Stimulated activated naive CD8-positive, alpha-beta T cell treated with anti-CD3 and anti-CD28 coated beads, Interleukin-15, Interleukin-2, amounts not matched to agents 100 ng/mL and 50 ng/mL, for 24 hours (primary cell): ENCODE results near the gene NOL9.

Source experiments
- H3K27ac Mint-ChIP-seq: one replicate; pipeline ENCODE4 v1.8.0; 2021; ENCODE audit warnings: mild to moderate bottlenecking, mixed read lengths
- H3K27me3 Mint-ChIP-seq: one replicate; pipeline ENCODE4 v1.8.0; 2021; ENCODE audit warnings: mixed read lengths
- H3K36me3 Mint-ChIP-seq: one replicate; pipeline ENCODE4 v1.8.0; 2021; ENCODE audit warnings: low read depth, mixed read lengths
- H3K4me1 Mint-ChIP-seq: one replicate; pipeline ENCODE4 v1.8.0; 2021; ENCODE audit warnings: low read depth, mixed read lengths
- H3K4me3 Mint-ChIP-seq: one replicate; pipeline ENCODE4 v1.8.0; 2021; ENCODE audit warnings: mild to moderate bottlenecking, mixed read lengths
- H3K9me3 Mint-ChIP-seq: one replicate; pipeline ENCODE4 v1.8.0; 2021; ENCODE audit warnings: mixed read lengths

Gene NOL9

GRCh38 chr1:6509919-6510291 lies 44.4 kb downstream of the NOL9 start:
- no peak overlapping the region for H3K27ac Mint-ChIP-seq
- H3K4me3 Mint-ChIP-seq, result no peak overlapping the region
- no peaks in the 10 kb centered on the region for H3K9me3 Mint-ChIP-seq
- H3K27me3 Mint-ChIP-seq, result no peaks in the 10 kb centered on the region
- H3K36me3 Mint-ChIP-seq, result no peaks in the 10 kb centered on the region
- no peaks in the 10 kb centered on the region for H3K4me1 Mint-ChIP-seq

- no peaks in the 10 kb centered on the region for H3K9me3 Mint-ChIP-seq
- H3K27ac Mint-ChIP-seq, result no peak overlapping the region
- H3K36me3 Mint-ChIP-seq, result no peaks in the 10 kb centered on the region
- no peaks in the 10 kb centered on the region for H3K27me3 Mint-ChIP-seq
- H3K4me3 Mint-ChIP-seq, result no peak overlapping the region
- no peaks in the 10 kb centered on the region for H3K4me1 Mint-ChIP-seq
These were observed 44.9 kb downstream of the NOL9 start for GRCh38 chr1:6509220-6509918.

DNA sequence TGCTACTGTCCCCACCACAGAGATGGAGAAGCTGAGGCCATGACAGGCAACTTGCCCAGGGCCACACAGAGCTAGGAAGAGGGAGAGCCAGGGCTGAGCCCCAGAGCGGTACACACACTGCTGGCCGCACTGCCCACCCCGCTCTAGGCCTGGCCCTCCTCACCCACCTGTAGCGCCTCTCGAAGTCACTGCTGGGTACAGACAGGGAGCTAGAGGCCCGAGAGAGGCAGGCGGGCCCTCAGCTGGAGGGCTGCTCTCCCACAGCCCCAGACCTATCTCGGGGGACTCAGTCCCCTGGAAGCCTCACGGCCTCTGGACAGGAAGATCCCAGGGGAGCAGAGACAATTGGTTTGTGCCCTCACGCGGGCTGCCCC lies 45.5 kb downstream of the NOL9 start:
- Mint-ChIP-seq H3K27ac (no peak overlapping the region), H3K4me3 (no peak overlapping the region), H3K4me1 (no peaks in the 10 kb centered on the region), H3K27me3 (no peaks in the 10 kb centered on the region), H3K36me3 (no peaks in the 10 kb centered on the region), H3K9me3 (no peaks in the 10 kb centered on the region)

DNA sequence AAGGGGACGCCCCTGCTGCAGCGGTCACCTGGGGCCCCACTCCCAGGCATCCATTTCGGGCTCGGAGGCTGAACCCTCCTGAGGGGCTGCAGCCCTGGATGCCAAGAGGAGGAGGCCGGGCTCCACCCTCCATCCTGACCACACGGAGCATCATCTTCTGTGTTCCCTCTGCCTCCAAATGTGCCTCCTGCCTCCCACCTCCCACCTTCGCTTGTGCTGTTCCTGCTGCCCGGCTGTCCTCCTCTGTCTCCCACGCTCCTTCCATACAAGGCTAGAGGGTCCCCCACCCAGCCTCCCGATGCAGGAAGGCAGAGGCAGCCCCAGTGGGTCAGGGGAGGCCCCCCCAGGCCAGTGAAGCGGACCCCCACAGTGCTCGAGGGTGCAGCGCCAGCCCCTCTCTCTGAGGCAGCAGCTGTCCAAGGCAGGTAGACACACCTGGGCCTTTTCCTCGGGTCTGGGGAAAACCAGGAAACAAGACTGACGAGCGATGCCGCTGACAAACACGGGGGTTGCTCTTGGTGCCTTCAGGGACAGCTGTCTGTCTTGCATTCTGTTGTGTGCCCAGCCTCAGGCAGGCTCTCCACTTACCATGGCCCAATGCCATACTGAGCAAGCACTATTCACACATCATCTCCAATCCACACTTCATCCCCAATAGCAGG lies 46.0 kb downstream of the NOL9 start:
- no peak overlapping the region for H3K4me3 Mint-ChIP-seq
- H3K27me3 Mint-ChIP-seq, result no peaks in the 10 kb centered on the region
- no peak overlapping the region for H3K27ac Mint-ChIP-seq
- H3K36me3 Mint-ChIP-seq, result no peaks in the 10 kb centered on the region
- H3K9me3 Mint-ChIP-seq, result no peaks in the 10 kb centered on the region
- H3K4me1 Mint-ChIP-seq, result no peaks in the 10 kb centered on the region

- Mint-ChIP-seq H3K4me1 (no peaks in the 10 kb centered on the region), H3K36me3 (no peaks in the 10 kb centered on the region), H3K4me3 (no peak overlapping the region), H3K27me3 (no peaks in the 10 kb centered on the region), H3K27ac (no peak overlapping the region), H3K9me3 (no peaks in the 10 kb centered on the region)
These were observed 46.8 kb downstream of the NOL9 start for GRCh38 chr1:6507461-6507911.

DNA sequence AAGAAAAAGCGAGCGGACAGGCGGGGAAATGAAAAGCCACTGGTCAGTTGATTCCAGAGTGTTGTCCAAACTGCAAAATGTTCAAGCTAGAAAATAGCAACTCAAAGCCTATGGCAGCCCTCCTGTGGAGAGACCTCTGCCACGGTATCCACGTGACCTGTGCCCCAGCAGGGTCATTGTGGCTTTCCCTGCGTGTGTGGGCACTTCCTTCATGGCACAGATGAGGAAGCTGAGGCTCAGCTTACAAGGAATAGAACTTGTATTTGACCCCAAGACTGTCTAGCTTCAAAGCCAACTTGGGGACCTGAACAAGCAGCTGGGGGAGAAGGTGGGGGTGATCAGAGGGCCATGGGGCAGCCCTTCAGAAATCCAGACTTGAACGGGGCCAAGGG lies 47.3 kb downstream of the NOL9 start:
- no peaks in the 10 kb centered on the region for H3K9me3 Mint-ChIP-seq
- H3K27me3 Mint-ChIP-seq, result no peaks in the 10 kb centered on the region
- H3K36me3 Mint-ChIP-seq, result no peaks in the 10 kb centered on the region
- no peaks in the 10 kb centered on the region for H3K4me1 Mint-ChIP-seq
- H3K27ac Mint-ChIP-seq, result no peak overlapping the region
- no peak overlapping the region for H3K4me3 Mint-ChIP-seq

DNA sequence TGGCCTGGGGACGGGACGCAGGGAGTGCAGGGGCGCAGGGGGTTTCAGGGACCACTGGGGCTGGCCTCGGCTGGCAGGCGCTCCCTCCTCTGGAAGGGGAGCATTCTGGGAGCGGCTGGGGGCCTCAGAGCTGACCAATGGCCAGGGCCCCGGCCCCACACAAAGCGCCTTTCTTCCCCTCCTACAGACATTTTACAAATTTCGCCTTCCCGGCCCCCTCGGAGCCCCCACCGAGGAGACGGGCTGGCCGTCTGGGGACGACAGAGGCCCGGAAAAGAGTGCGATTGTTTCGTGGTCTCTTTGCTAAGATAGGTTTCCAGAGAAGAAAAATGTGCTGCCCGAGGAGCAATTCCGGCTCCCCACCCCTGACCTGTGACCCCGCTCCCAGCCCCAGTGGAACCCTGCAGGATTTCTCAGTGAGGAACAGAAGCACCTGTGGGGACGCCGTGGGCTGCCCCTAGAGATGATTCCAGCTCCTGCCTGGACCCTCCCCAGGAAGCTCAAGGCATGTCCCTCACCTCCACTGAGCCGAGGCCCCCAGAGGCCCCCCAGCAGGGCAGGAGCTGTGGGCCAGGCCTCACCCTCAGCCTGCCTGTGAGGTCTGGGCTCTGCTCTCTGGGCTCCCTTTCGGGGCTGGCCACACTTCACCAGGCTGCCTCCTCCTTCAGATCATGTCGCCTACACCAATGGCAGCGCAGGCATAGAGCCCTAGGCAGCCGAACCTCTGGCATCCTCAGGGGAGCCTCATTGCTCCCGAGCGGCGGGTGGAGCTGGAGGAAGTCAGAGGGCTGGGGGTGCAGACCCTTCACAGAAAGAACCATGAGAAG lies 47.9 kb downstream of the NOL9 start:
- H3K27ac Mint-ChIP-seq, result no peak overlapping the region
- no peaks in the 10 kb centered on the region for H3K36me3 Mint-ChIP-seq
- no peak overlapping the region for H3K4me3 Mint-ChIP-seq
- no peaks in the 10 kb centered on the region for H3K4me1 Mint-ChIP-seq
- H3K9me3 Mint-ChIP-seq, result no peaks in the 10 kb centered on the region
- H3K27me3 Mint-ChIP-seq, result no peaks in the 10 kb centered on the region

- Mint-ChIP-seq H3K4me1 (no peaks in the 10 kb centered on the region), H3K27me3 (no peaks in the 10 kb centered on the region), H3K9me3 (no peaks in the 10 kb centered on the region), H3K4me3 (no peak overlapping the region), H3K36me3 (no peaks in the 10 kb centered on the region), H3K27ac (no peak overlapping the region)
These were observed 48.7 kb downstream of the NOL9 start for GRCh38 chr1:6505367-6506209.

- H3K4me3 Mint-ChIP-seq, result no peak overlapping the region
These were observed 49.4 kb downstream of the NOL9 start for GRCh38 chr1:6504887-6505286.

GRCh38 chr1:6503884-6504602 lies 50.3 kb downstream of the NOL9 start:
- Mint-ChIP-seq H3K27ac (no peak overlapping the region), H3K27me3 (no peaks in the 10 kb centered on the region), H3K4me1 (no peaks in the 10 kb centered on the region), H3K9me3 (no peaks in the 10 kb centered on the region), H3K4me3 (no peak overlapping the region), H3K36me3 (no peaks in the 10 kb centered on the region)

More at GRCh38 chr1:6504887-6505286, 49.4 kb downstream of the NOL9 start:
- Mint-ChIP-seq H3K27me3 (no peaks in the 10 kb centered on the region), H3K9me3 (no peaks in the 10 kb centered on the region), H3K27ac (no peak overlapping the region), H3K4me1 (no peaks in the 10 kb centered on the region), H3K36me3 (no peaks in the 10 kb centered on the region)

DNA sequence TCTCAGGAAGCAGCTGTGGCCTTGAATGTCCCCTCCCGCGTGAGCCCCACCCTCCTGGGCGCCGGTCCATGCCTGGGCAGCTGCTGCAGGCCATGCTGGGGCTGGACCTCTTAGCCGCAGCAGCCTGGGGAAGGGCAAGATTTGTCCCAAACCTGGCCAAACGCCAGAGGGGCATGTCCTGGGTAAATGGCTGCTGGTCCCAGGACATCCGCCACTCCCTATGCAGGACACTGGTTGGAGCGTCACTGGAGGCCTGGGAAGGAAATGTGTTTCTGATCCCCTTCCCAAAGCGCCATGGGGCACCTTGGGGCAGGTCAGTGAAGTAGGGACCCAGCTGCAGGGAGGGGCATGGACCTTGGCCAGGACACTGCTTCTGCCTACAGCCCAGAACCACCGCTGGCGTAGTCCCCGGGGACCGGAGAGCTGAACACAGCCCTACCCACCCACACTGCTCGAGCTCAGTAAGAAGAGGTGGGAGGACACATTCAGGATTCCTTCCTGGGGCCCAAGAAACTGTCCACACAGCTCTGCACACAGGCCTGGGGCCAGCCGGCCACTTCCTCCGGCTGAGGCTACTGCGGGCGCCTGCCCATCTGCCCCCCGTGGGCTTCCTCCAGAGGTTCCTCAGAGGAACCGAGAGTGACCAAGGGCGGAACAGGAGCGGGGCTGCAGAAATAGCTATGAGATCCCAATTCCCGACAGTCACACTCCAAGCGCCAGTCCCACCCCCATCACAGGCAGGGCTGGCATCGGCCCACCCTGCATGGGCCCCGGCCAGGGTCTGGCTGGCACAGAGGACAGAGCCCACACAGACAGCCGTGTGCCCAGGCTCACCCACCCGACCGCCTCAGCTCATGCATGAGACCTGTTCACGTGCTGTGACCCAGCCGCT lies 52.1 kb downstream of the NOL9 start:
- H3K9me3 Mint-ChIP-seq, result no peaks in the 10 kb centered on the region
- no peaks in the 10 kb centered on the region for H3K27me3 Mint-ChIP-seq
- H3K4me3 Mint-ChIP-seq, result no peak overlapping the region
- H3K27ac Mint-ChIP-seq, result no peak overlapping the region
- H3K36me3 Mint-ChIP-seq, result no peaks in the 10 kb centered on the region
- peaks cover 6% of the 10 kb centered on the region for H3K4me1 Mint-ChIP-seq

GRCh38 chr1:6501279-6501813 lies 53.0 kb downstream of the NOL9 start:
- Mint-ChIP-seq H3K9me3 (no peaks in the 10 kb centered on the region), H3K4me3 (no peak overlapping the region), H3K27ac (no peak overlapping the region), H3K4me1 (peaks cover 10% of the 10 kb centered on the region), H3K36me3 (no peaks in the 10 kb centered on the region), H3K27me3 (no peaks in the 10 kb centered on the region)

GRCh38 chr1:6500544-6501278 lies 53.6 kb downstream of the NOL9 start:
- H3K4me1 Mint-ChIP-seq, result peaks cover 15% of the 10 kb centered on the region

More at GRCh38 chr1:6500544-6501278, 53.6 kb downstream of the NOL9 start:
- H3K9me3 Mint-ChIP-seq, result no peaks in the 10 kb centered on the region
- no peak overlapping the region for H3K4me3 Mint-ChIP-seq
- H3K27me3 Mint-ChIP-seq, result no peaks in the 10 kb centered on the region
- H3K36me3 Mint-ChIP-seq, result no peaks in the 10 kb centered on the region
- no peak overlapping the region for H3K27ac Mint-ChIP-seq
